GM12878 (cell line): ENCODE data around the gene TTLL10. TPM values are rescaled to one million over a fixed set of nuclear protein-coding genes. Genes with fewer than 3 reads are reported as not detected.

Experiments used
- polyA plus RNA-seq, 11 experiments: library from polyadenylated mRNA; depleted of rRNA in 4 of 11; unstranded in 6 of 11; stranded (reverse) in 5 of 11; fragments of >200 nt; fragmentation: Nextera tagmentation in 4 of 11; fragmentation: Illumina TruSeq in 1 of 11; extraction: Ambion mirVana in 4 of 11; extraction: Trizol in 1 of 11; gene quantifications; 1 replicate in 1 of 11; 2 replicates in 10 of 11; pipeline versions ENCODE4 v1.2.1 to v1.2.3, GENCODE V29; 2011 to 2016; ENCODE audit warnings: inconsistent platforms in 2 of 11, missing spikeins in 2 of 11, low read depth in 1 of 11
- total RNA-seq, 4 experiments: library from RNA; depleted of rRNA in 3 of 4; stranded (reverse); fragments of >200 nt in 3 of 4; fragmentation: Illumina TruSeq in 1 of 4; extraction: Trizol in 1 of 4; gene quantifications; 2 replicates each; pipeline versions ENCODE4 v1.2.1 to v1.2.3, GENCODE V29; 2013 to 2021
- TF ChIP-seq, protein P1 (sequence below): fragments of 150-350 bp; IDR thresholded peaks from 2 replicates; pipeline ENCODE4 v1.6.1; 2014; ENCODE audit warnings: mild to moderate bottlenecking, low read depth, low read length
- TF ChIP-seq, protein P2 (sequence below): IDR thresholded peaks from 2 replicates; pipeline ENCODE4 v1.6.1; 2012; ENCODE audit warnings: improper control_type of control experiment, low read depth, low read length; ENCODE audit not compliant: insufficient replicate concordance

Gene TTLL10
- total and polyA plus RNA-seq, 10 of the 15 experiments (the other 5 are each of a cell fraction or from before 2014, with no cell fraction given) = not detected

DNA sequence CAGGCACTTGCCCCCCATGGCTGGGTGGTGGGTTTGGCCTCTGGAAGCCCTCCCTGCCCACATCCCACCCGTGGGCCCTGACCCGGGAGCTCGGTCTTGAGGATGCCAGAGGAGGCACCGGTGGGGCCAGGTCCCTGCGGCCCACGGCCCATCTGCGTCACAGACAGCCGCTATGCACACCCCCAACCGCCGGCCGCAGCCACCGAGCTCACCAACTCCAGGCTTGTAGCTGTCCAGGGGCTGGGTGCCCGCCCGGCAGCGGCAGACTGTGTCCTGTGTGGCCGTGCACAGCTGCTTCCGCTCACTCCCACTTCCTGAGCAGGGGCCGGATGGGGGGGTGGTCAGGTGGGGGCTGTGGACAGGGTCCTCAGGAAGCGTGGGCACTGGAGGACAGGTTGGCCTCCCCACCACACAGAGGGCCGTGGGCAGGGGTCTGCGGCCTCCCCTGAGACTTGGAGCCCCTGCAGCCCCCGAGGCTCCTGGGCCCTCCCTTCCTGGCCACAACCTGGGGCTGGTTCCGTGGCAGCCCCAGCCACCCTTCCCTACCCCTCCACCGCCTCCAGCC lies 39.2 kb downstream of the TTLL10 start (continued):
- TF ChIP-seq, protein P1, sequence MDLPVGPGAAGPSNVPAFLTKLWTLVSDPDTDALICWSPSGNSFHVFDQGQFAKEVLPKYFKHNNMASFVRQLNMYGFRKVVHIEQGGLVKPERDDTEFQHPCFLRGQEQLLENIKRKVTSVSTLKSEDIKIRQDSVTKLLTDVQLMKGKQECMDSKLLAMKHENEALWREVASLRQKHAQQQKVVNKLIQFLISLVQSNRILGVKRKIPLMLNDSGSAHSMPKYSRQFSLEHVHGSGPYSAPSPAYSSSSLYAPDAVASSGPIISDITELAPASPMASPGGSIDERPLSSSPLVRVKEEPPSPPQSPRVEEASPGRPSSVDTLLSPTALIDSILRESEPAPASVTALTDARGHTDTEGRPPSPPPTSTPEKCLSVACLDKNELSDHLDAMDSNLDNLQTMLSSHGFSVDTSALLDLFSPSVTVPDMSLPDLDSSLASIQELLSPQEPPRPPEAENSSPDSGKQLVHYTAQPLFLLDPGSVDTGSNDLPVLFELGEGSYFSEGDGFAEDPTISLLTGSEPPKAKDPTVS = no peak
- TF ChIP-seq, protein P2, sequence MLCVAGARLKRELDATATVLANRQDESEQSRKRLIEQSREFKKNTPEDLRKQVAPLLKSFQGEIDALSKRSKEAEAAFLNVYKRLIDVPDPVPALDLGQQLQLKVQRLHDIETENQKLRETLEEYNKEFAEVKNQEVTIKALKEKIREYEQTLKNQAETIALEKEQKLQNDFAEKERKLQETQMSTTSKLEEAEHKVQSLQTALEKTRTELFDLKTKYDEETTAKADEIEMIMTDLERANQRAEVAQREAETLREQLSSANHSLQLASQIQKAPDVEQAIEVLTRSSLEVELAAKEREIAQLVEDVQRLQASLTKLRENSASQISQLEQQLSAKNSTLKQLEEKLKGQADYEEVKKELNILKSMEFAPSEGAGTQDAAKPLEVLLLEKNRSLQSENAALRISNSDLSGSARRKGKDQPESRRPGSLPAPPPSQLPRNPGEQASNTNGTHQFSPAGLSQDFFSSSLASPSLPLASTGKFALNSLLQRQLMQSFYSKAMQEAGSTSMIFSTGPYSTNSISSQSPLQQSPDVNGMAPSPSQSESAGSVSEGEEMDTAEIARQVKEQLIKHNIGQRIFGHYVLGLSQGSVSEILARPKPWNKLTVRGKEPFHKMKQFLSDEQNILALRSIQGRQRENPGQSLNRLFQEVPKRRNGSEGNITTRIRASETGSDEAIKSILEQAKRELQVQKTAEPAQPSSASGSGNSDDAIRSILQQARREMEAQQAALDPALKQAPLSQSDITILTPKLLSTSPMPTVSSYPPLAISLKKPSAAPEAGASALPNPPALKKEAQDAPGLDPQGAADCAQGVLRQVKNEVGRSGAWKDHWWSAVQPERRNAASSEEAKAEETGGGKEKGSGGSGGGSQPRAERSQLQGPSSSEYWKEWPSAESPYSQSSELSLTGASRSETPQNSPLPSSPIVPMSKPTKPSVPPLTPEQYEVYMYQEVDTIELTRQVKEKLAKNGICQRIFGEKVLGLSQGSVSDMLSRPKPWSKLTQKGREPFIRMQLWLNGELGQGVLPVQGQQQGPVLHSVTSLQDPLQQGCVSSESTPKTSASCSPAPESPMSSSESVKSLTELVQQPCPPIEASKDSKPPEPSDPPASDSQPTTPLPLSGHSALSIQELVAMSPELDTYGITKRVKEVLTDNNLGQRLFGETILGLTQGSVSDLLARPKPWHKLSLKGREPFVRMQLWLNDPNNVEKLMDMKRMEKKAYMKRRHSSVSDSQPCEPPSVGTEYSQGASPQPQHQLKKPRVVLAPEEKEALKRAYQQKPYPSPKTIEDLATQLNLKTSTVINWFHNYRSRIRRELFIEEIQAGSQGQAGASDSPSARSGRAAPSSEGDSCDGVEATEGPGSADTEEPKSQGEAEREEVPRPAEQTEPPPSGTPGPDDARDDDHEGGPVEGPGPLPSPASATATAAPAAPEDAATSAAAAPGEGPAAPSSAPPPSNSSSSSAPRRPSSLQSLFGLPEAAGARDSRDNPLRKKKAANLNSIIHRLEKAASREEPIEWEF = no peak
